Measurements from ENCODE around the gene ARPP21. TPM values are rescaled to one million over a fixed set of nuclear protein-coding genes. Genes with fewer than 3 reads are reported as not detected.

ARPP21 gene
- total RNA-seq, 4 donors from 2014 or later = under 0.01 to 0.33 (median 0.13) TPM; not detected in 1

DNA sequence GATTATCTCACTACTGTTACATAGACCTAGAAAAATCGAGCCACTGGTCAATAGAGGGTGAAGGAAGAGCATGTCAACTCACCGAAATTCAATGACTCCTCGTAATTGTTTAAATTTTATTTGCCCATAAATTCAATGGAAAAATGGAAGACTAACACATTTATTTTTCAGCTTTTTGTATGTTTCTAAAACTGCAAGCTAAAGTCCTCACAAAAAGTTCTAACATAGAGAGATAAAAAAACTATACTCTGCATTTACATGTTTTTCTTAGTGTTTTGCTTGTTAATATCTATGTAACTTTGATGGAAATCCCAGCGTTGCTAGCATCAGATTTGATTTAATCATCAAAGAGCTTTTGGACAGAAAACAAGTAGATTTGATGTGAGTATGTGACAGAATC is 6.8 kb downstream of the ARPP21 start:
- DNase-seq (ENCODE audit: extremely low spot score) = no peak
- intact Hi-C loops (cut with DNase I) = no loop called here
- no peaks in the 10 kb centered on the region for H3K9me3 ChIP-seq
- H3K4me3 ChIP-seq = no peak overlapping the region
- TF ChIP-seq POLR2AphosphoS5 (IDR thresholded peaks at IDR 0.05) = no peak
- TF ChIP-seq POLR2A (IDR thresholded peaks at IDR 0.05; ENCODE audit: low read depth) = no peak
- no peak for TF ChIP-seq EP300 (IDR thresholded peaks at IDR 0.05)
- TF ChIP-seq CTCF (IDR thresholded peaks at IDR 0.05) = no peak
- H3K4me1 ChIP-seq = no peaks in the 10 kb centered on the region
- H3K27me3 ChIP-seq = peaks cover 0 to 12% (median 0%) of the 10 kb centered on the region in 4 donors
- H3K36me3 ChIP-seq = no peaks in the 10 kb centered on the region
- 84% methylated on average over 4 of the region's 4 CpGs for WGBS
- no peak overlapping the region for H3K27ac ChIP-seq (replicated peaks in 1 of 4)

GRCh38 chr3:35647461-35647860 is 8.1 kb downstream of the ARPP21 start:
- Histone ChIP-seq H3K27me3 (peaks cover 0 to 1% (median 0%) of the 10 kb centered on the region in 4 donors), H3K27ac (replicated peaks in 1 of 4) (no peak overlapping the region), H3K9me3 (no peaks in the 10 kb centered on the region), H3K36me3 (no peaks in the 10 kb centered on the region), H3K4me1 (no peaks in the 10 kb centered on the region), H3K4me3 (no peak overlapping the region)
- no peak for DNase-seq (ENCODE audit: extremely low spot score)
- intact Hi-C loops (cut with DNase I) = no loop called here
- WGBS = 90% methylated on average over 4 of the region's 4 CpGs
- TF ChIP-seq POLR2AphosphoS5 (IDR thresholded peaks at IDR 0.05) (no peak), EP300 (IDR thresholded peaks at IDR 0.05) (no peak), POLR2A (IDR thresholded peaks at IDR 0.05; ENCODE audit: low read depth) (no peak), CTCF (IDR thresholded peaks at IDR 0.05) (no peak)

- Histone ChIP-seq H3K36me3 (no peaks in the 10 kb centered on the region), H3K9me3 (no peaks in the 10 kb centered on the region), H3K4me3 (no peak overlapping the region), H3K27ac (replicated peaks in 1 of 4) (no peak overlapping the region), H3K4me1 (no peaks in the 10 kb centered on the region), H3K27me3 (no peaks in the 10 kb centered on the region)
- TF ChIP-seq CTCF (IDR thresholded peaks at IDR 0.05) (no peak), POLR2AphosphoS5 (IDR thresholded peaks at IDR 0.05) (no peak), EP300 (IDR thresholded peaks at IDR 0.05) (no peak), POLR2A (IDR thresholded peaks at IDR 0.05; ENCODE audit: low read depth) (no peak)
- intact Hi-C loops (cut with DNase I) = no loop called here
- DNase-seq (ENCODE audit: extremely low spot score) = no peak
- WGBS = 72% methylated on average over 2 of the region's 2 CpGs
Measured at GRCh38 chr3:35648347-35648746, 9.0 kb downstream of the ARPP21 start.

DNA sequence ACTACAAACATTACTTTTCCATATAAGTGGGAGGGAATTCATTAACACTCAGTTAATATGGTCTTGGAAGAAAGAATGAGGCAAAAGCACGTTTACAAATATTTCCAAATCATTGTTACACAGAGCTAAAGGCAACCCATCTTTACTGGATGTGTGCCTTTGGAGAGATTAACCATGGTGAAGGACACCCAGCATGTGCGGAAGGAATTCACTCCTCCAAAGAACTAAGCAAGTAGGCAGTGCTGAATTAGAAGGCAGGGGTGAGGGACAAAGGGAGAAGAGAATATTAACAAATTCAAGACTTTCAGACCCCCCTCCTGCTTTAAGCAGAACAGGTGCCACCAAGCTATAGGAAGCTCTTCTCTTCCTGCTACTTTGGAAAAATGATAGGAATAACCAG is 10.1 kb downstream of the ARPP21 start:
- WGBS = 71% methylated on average over 2 of the region's 2 CpGs
- intact Hi-C loops (cut with DNase I) = no loop called here
- H3K36me3 ChIP-seq = no peaks in the 10 kb centered on the region
- no peaks in the 10 kb centered on the region for H3K27me3 ChIP-seq
- H3K9me3 ChIP-seq = no peaks in the 10 kb centered on the region
- H3K27ac ChIP-seq (replicated peaks in 1 of 4) = no peak overlapping the region
- no peak for DNase-seq (ENCODE audit: extremely low spot score)
- H3K4me3 ChIP-seq = no peak overlapping the region
- no peak for TF ChIP-seq POLR2AphosphoS5 (IDR thresholded peaks at IDR 0.05)
- TF ChIP-seq CTCF (IDR thresholded peaks at IDR 0.05) = no peak
- no peak for TF ChIP-seq EP300 (IDR thresholded peaks at IDR 0.05)
- TF ChIP-seq POLR2A (IDR thresholded peaks at IDR 0.05; ENCODE audit: low read depth) = no peak
- no peaks in the 10 kb centered on the region for H3K4me1 ChIP-seq

DNA sequence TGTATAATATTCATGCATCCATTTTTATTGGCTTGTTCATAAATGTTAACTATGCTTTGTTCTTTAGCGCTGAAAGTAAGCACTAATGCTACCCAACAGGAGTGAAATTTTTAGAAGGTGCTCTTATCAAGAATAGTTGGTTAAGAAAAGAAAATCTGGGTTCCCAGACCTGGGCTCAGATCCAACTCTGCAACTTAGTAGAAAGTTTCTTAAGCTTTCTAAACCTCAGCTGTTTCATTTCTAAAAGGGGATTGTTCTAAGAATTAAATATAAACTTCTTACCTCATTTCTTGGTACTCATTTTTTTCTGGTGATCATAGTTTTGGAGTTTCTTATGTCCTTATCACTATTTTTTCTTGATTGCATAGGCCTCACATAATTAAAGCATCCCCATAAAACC is 12.1 kb downstream of the ARPP21 start:
- no peaks in the 10 kb centered on the region for H3K36me3 ChIP-seq
- no peak overlapping the region for H3K27ac ChIP-seq (replicated peaks in 1 of 4)
- intact Hi-C loops (cut with DNase I) = no loop called here
- no peak for DNase-seq (ENCODE audit: extremely low spot score)
- TF ChIP-seq CTCF (IDR thresholded peaks at IDR 0.05) = no peak
- 87% methylated on average over 1 of the region's 1 CpG for WGBS
- H3K4me3 ChIP-seq = no peak overlapping the region
- no peaks in the 10 kb centered on the region for H3K27me3 ChIP-seq
- no peaks in the 10 kb centered on the region for H3K9me3 ChIP-seq
- H3K4me1 ChIP-seq = no peaks in the 10 kb centered on the region
